ENCODE measurements around the gene CENPM. TPM values are rescaled to one million over a fixed set of nuclear protein-coding genes. Genes with fewer than 3 reads are reported as not detected.

The CENPM gene
- polyA plus RNA-seq, 1 donor from 2014 or later, result 2.1 TPM

GRCh38 chr22:41891407-41891806 lies 55.5 kb downstream of the CENPM start:
- H4K20me1 ChIP-seq (ENCODE audit: insufficient read depth), result no peaks in the 10 kb centered on the region
- H3K9me3 ChIP-seq (ENCODE audit: low read length), result no peaks in the 10 kb centered on the region
- TF ChIP-seq SMC3 (conservative IDR thresholded peaks at IDR 0.05; ENCODE audit: poor library complexity) (no peak), CTCF (IDR thresholded peaks at IDR 0.05; ENCODE audit: poor library complexity, severe bottlenecking) (no peak), RAD21 (conservative IDR thresholded peaks at IDR 0.05) (no peak), MXI1 (conservative IDR thresholded peaks at IDR 0.05; ENCODE audit: poor library complexity, severe bottlenecking) (no peak), REST (IDR thresholded peaks at IDR 0.05; ENCODE audit: borderline replicate concordance) (no peak), TAF1 (IDR thresholded peaks at IDR 0.05; ENCODE audit: low read depth) (no peak), EP300 (conservative IDR thresholded peaks at IDR 0.05; ENCODE audit: poor library complexity, severe bottlenecking) (no peak), EZH2 (IDR thresholded peaks at IDR 0.05; ENCODE audit: borderline replicate concordance, insufficient read depth, low read length, poor library complexity, severe bottlenecking) (no peak), POLR2AphosphoS5 (IDR thresholded peaks at IDR 0.05) (no peak)
- H3K9me2 ChIP-seq (ENCODE audit: insufficient read depth, low read length), result no peaks in the 10 kb centered on the region
- no peaks in the 10 kb centered on the region for H3K27me3 ChIP-seq (ENCODE audit: insufficient read depth, low read depth, low read length)
- H3F3A ChIP-seq (ENCODE audit: insufficient read depth, low read length, poor library complexity, severe bottlenecking), result no peaks in the 10 kb centered on the region
- H2AFZ ChIP-seq (ENCODE audit: low read depth, low read length), result no peak overlapping the region
- no peak overlapping the region for H3K9ac ChIP-seq (ENCODE audit: low read length)
- peaks cover 6% of the 10 kb centered on the region for H3K36me3 ChIP-seq (ENCODE audit: insufficient read depth, low read length)
- H3K4me2 ChIP-seq (ENCODE audit: low read length), result no peak overlapping the region
- H3K79me2 ChIP-seq (replicated peaks; ENCODE audit: insufficient read depth, low read length), result no peaks in the 10 kb centered on the region
- no peak overlapping the region for H3K4me3 ChIP-seq (ENCODE audit: low read length)
- H3K27ac ChIP-seq (ENCODE audit: low read length), result no peak overlapping the region

Small RNA genes within 50 kb of the gene (small RNA-seq; reads per million reads assigned to genes)
- 57.0 to 98.2 (median 84.4) reads per million in 3 experiments for gene MIR33A

Other genes with a start within 250 kb of the CENPM start
- 0.34 TPM in 1 of 2 replicates, not detected in the other for gene MEI1, start 247.6 kb downstream of the CENPM start, polyA plus RNA-seq
- 2.2 and 6.6 TPM in 2 replicates for gene CCDC134, start 146.5 kb downstream of the CENPM start, polyA plus RNA-seq
- 73.0 and 87.3 TPM in 2 replicates for gene SREBF2, start 114.0 kb downstream of the CENPM start, polyA plus RNA-seq
- gene SHISA8, start 32.1 kb downstream of the CENPM start, polyA plus RNA-seq, result 0.62 and 2.2 TPM in 2 replicates
- 0.12 and 0.34 TPM in 2 replicates for gene TNFRSF13C, start 20.3 kb downstream of the CENPM start, polyA plus RNA-seq
- gene SEPTIN3, start 22.3 kb upstream of the CENPM start, polyA plus RNA-seq, result 167 and 177 TPM in 2 replicates
- gene WBP2NL, start 51.6 kb upstream of the CENPM start, polyA plus RNA-seq, result not detected in 2 replicates
- gene NAGA, start 123.7 kb upstream of the CENPM start, polyA plus RNA-seq, result 8.8 and 11.4 TPM in 2 replicates
- gene PHETA2, start 127.1 kb upstream of the CENPM start, polyA plus RNA-seq, result 0.22 and 0.42 TPM in 2 replicates
- gene SMDT1, start 132.5 kb upstream of the CENPM start, polyA plus RNA-seq, result 42.8 and 44.0 TPM in 2 replicates
- 225 and 273 TPM in 2 replicates for gene NDUFA6, start 143.6 kb upstream of the CENPM start, polyA plus RNA-seq
- gene CYP2D6, start 183.7 kb upstream of the CENPM start, polyA plus RNA-seq, result 11.5 and 14.2 TPM in 2 replicates

Measured in neural cell (in vitro differentiated cells).